Activated CD8-positive, alpha-beta memory T cell treated with anti-CD3 and anti-CD28 coated beads, Interleukin-2, amount 50 U/mL, for 1 hour (primary cell): ENCODE measurements around the gene CD3E.

ENCODE experiments used
- DNase-seq: peaks from one replicate; pipeline ENCODE4 v3.0.0-alpha.2; 2020; ENCODE audit errors: extremely low read depth

CD3E gene

GRCh38 chr11:118304568-118305248 lies at the start of gene CD3E:
Gene CD3E (plus strand): TSS chr11:118304730. CDS start chr11:118304953, 223 bp downstream.
- no peak for DNase-seq

- DNase-seq, result no peak
Observed at GRCh38 chr11:118258410-118258809, 46.1 kb upstream of the CD3E start.

- DNase-seq, result no peak
Observed at GRCh38 chr11:118259138-118259537, 45.4 kb upstream of the CD3E start.

- DNase-seq, result no peak
Observed at GRCh38 chr11:118260353-118260752, 44.2 kb upstream of the CD3E start.

- no peak for DNase-seq
Observed at GRCh38 chr11:118263112-118263511, 41.4 kb upstream of the CD3E start.

GRCh38 chr11:118263695-118264568 lies 40.6 kb upstream of the CD3E start, which contains the start of gene MPZL2:
Gene MPZL2 (minus strand): TSS chr11:118264297. CDS start chr11:118264153, 144 bp downstream.
- no peak for DNase-seq

- DNase-seq, result no peak
Observed at GRCh38 chr11:118264569-118265465, 39.7 kb upstream of the CD3E start.

GRCh38 chr11:118265954-118266353 lies 38.6 kb upstream of the CD3E start:
- DNase-seq, result no peak

GRCh38 chr11:118267486-118267885 lies 37.0 kb upstream of the CD3E start:
- DNase-seq, result no peak

GRCh38 chr11:118272001-118272400 lies 32.5 kb upstream of the CD3E start:
- DNase-seq, result no peak

- no peak for DNase-seq
Observed at GRCh38 chr11:118274186-118274585, 30.3 kb upstream of the CD3E start.

GRCh38 chr11:118275176-118275575 lies 29.4 kb upstream of the CD3E start:
- no peak for DNase-seq

GRCh38 chr11:118276422-118276821 lies 28.1 kb upstream of the CD3E start:
- DNase-seq, result no peak

- no peak for DNase-seq
Observed at GRCh38 chr11:118277312-118277711, 27.2 kb upstream of the CD3E start.

GRCh38 chr11:118281284-118281683 lies 23.2 kb upstream of the CD3E start:
- DNase-seq, result no peak

GRCh38 chr11:118282606-118283005 lies 21.9 kb upstream of the CD3E start:
- DNase-seq, result no peak

- DNase-seq, result no peak
Observed at GRCh38 chr11:118283037-118283636, 21.4 kb upstream of the CD3E start.

GRCh38 chr11:118283756-118284350 lies 20.7 kb upstream of the CD3E start:
- no peak for DNase-seq

- DNase-seq, result no peak
Observed at GRCh38 chr11:118286545-118286944, 18.0 kb upstream of the CD3E start.

- no peak for DNase-seq
Observed at GRCh38 chr11:118287006-118287405, 17.5 kb upstream of the CD3E start.

GRCh38 chr11:118289401-118289800 lies 15.1 kb upstream of the CD3E start:
- DNase-seq, result no peak
